ENCODE results near the gene PSMG4. TPM values are rescaled to one million over a fixed set of nuclear protein-coding genes. Genes with fewer than 3 reads are reported as not detected.

The PSMG4 gene
- total RNA-seq, 1 experiment from 2014 or later = 20.9 TPM

DNA sequence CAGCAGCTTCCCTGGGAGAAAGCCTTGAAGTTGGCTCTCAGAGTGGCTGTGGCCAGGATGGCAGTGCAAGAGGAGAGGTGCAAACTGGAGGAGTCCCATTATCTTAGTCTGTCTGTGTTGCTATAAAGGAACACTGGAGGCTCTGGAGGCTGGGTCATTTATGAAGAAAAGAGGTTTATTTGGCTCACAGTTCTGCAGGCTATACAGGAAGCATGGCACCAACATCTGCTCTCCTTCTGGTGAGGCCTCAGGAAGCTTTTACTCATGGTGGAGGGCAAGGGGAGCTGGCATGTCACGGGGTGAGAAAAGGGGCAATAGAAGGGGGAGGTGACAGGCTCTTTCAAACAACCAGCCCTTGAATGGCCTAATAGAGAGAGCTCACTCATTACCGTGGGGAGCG, 47.1 kb downstream of the PSMG4 start:
- intact Hi-C loops (cut with micrococcal nuclease; ENCODE audit: unreplicated experiment) = no loop called here
- Histone ChIP-seq H3K4me1 (no peaks in the 10 kb centered on the region), H3K27me3 (replicated peaks; ENCODE audit: control insufficient read depth, insufficient read depth, low read length) (no peaks in the 10 kb centered on the region), H3K9me3 (no peaks in the 10 kb centered on the region), H3K36me3 (ENCODE audit: control insufficient read depth, insufficient read depth, low read length) (peaks cover 1% of the 10 kb centered on the region; the same call in 1 of the 2 replicates), H3K4me3 (ENCODE audit: low read depth, low read length) (no peak overlapping the region)
- Mint-ChIP-seq H3K36me3 (ENCODE audit: insufficient read depth, unreplicated experiment) (peaks cover 54% of the 10 kb centered on the region), H3K9me3 (ENCODE audit: unreplicated experiment) (no peaks in the 10 kb centered on the region), H3K4me3 (ENCODE audit: unreplicated experiment) (no peak overlapping the region), H3K27ac (ENCODE audit: unreplicated experiment) (no peak overlapping the region), H3K4me1 (ENCODE audit: low read depth, unreplicated experiment) (no peaks in the 10 kb centered on the region), H3K27me3 (ENCODE audit: insufficient read depth, unreplicated experiment) (no peaks in the 10 kb centered on the region)
- BruUV-seq (replicated peaks) = no TSS peak
- POLR2A ChIA-PET = no interaction called here
- CTCF ChIA-PET = no interaction called here
- no peak for DNase-seq
- TF ChIP-seq, protein P1, sequence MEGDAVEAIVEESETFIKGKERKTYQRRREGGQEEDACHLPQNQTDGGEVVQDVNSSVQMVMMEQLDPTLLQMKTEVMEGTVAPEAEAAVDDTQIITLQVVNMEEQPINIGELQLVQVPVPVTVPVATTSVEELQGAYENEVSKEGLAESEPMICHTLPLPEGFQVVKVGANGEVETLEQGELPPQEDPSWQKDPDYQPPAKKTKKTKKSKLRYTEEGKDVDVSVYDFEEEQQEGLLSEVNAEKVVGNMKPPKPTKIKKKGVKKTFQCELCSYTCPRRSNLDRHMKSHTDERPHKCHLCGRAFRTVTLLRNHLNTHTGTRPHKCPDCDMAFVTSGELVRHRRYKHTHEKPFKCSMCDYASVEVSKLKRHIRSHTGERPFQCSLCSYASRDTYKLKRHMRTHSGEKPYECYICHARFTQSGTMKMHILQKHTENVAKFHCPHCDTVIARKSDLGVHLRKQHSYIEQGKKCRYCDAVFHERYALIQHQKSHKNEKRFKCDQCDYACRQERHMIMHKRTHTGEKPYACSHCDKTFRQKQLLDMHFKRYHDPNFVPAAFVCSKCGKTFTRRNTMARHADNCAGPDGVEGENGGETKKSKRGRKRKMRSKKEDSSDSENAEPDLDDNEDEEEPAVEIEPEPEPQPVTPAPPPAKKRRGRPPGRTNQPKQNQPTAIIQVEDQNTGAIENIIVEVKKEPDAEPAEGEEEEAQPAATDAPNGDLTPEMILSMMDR (IDR thresholded peaks at IDR 0.05; ENCODE audit: insufficient read depth in 1 of 2, low read depth in 1 of 2, low read length in 1 of 2, severe bottlenecking in 1 of 2, unreplicated experiment in 1 of 2) = no peak

GRCh38 chr6:3306848-3307247, 48.1 kb downstream of the PSMG4 start:
- CTCF ChIA-PET = no interaction called here
- no peaks in the 10 kb centered on the region for H3K27me3 ChIP-seq (replicated peaks; ENCODE audit: control insufficient read depth, insufficient read depth, low read length)
- Mint-ChIP-seq H3K27ac (ENCODE audit: unreplicated experiment) (no peak overlapping the region), H3K36me3 (ENCODE audit: insufficient read depth, unreplicated experiment) (peaks cover 54% of the 10 kb centered on the region), H3K9me3 (ENCODE audit: unreplicated experiment) (no peaks in the 10 kb centered on the region), H3K4me1 (ENCODE audit: low read depth, unreplicated experiment) (no peaks in the 10 kb centered on the region), H3K27me3 (ENCODE audit: insufficient read depth, unreplicated experiment) (no peaks in the 10 kb centered on the region), H3K4me3 (ENCODE audit: unreplicated experiment) (no peak overlapping the region)
- no peaks in the 10 kb centered on the region for H3K9me3 ChIP-seq
- no peaks in the 10 kb centered on the region for H3K4me1 ChIP-seq
- BruUV-seq (replicated peaks) = no TSS peak
- POLR2A ChIA-PET = no interaction called here
- H3K4me3 ChIP-seq (ENCODE audit: low read depth, low read length) = no peak overlapping the region
- TF ChIP-seq, protein P1 (IDR thresholded peaks at IDR 0.05; ENCODE audit: insufficient read depth in 1 of 2, low read depth in 1 of 2, low read length in 1 of 2, severe bottlenecking in 1 of 2, unreplicated experiment in 1 of 2) = no peak
- intact Hi-C loops (cut with micrococcal nuclease; ENCODE audit: unreplicated experiment) = no loop called here
- DNase-seq = no peak
- peaks cover 1% of the 10 kb centered on the region; the same call in 1 of the 2 replicates for H3K36me3 ChIP-seq (ENCODE audit: control insufficient read depth, insufficient read depth, low read length)

DNA sequence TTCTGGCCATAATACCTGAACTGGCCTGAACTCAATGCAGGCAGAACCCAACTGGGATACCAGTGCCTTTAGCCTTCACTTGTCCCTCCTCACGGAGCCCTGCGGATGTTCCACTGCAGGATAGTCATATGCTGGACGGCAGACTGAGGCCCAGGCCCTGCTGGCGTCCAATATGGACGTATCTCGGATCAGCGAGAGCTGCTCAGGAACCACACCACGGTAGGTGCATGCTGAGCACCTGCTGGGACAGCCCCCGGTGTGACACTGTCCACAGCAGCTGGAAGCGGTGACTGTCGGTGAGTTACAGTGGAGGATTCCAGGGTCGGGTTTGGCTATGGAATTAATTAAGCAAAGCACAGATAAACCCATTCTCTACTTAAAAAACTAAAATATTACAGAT, 48.7 kb downstream of the PSMG4 start:
- no peak overlapping the region for H3K27ac Mint-ChIP-seq (ENCODE audit: unreplicated experiment)
- TF ChIP-seq, protein P1 (IDR thresholded peaks at IDR 0.05; ENCODE audit: insufficient read depth in 1 of 2, low read depth in 1 of 2, low read length in 1 of 2, severe bottlenecking in 1 of 2, unreplicated experiment in 1 of 2) = no peak
- intact Hi-C loops (cut with micrococcal nuclease; ENCODE audit: unreplicated experiment) = no loop called here
- no peaks in the 10 kb centered on the region for H3K27me3 Mint-ChIP-seq (ENCODE audit: insufficient read depth, unreplicated experiment)
- no TSS peak for BruUV-seq (replicated peaks)
- H3K4me3 Mint-ChIP-seq (ENCODE audit: unreplicated experiment) = no peak overlapping the region
- Histone ChIP-seq H3K36me3 (ENCODE audit: control insufficient read depth, insufficient read depth, low read length) (peaks cover 1% of the 10 kb centered on the region; the same call in 1 of the 2 replicates), H3K4me1 (no peaks in the 10 kb centered on the region), H3K27me3 (replicated peaks; ENCODE audit: control insufficient read depth, insufficient read depth, low read length) (no peaks in the 10 kb centered on the region), H3K9me3 (no peaks in the 10 kb centered on the region), H3K4me3 (ENCODE audit: low read depth, low read length) (no peak overlapping the region)
- H3K9me3 Mint-ChIP-seq (ENCODE audit: unreplicated experiment) = no peaks in the 10 kb centered on the region
- no peak for DNase-seq
- ChIA-PET POLR2A (no interaction called here), CTCF (no interaction called here)
- peaks cover 49% of the 10 kb centered on the region for H3K36me3 Mint-ChIP-seq (ENCODE audit: insufficient read depth, unreplicated experiment)
- H3K4me1 Mint-ChIP-seq (ENCODE audit: low read depth, unreplicated experiment) = no peaks in the 10 kb centered on the region
